Tibial artery (tissue), 4 donors: Measurements from ENCODE around the gene ANKRD55.

ENCODE experiments used
- DNase-seq, 2 donors: peaks; one replicate each; pipeline ENCODE4 v3.0.0-alpha.2; 2019
- H3K27ac ChIP-seq, 2 donors: fragments of 200-600 bp; sonication (generic) in 1 of 2; 1 replicate in 1 of 2; 2 replicates in 1 of 2; pipeline ENCODE4 v1.5.1; 2018 to 2019; ENCODE audit warnings: mild to moderate bottlenecking in 1 of 2
- H3K27me3 ChIP-seq, 2 donors: fragments of 200-600 bp; sonication (generic) in 1 of 2; one replicate each; pipeline versions ENCODE4 v1.5.1 to v1.6.0; 2016 to 2019
- H3K36me3 ChIP-seq, 3 donors: fragments of 200-600 bp; sonication (generic) in 2 of 3; one replicate each; pipeline ENCODE4 v1.5.1; 2016 to 2019; ENCODE audit warnings: mild to moderate bottlenecking in 2 of 3
- H3K4me1 ChIP-seq, 4 donors: fragments of 200-600 bp; sonication (generic) in 2 of 4; 1 replicate in 3 of 4; 2 replicates in 1 of 4; pipeline ENCODE4 v1.5.1; 2016 to 2019
- H3K4me3 ChIP-seq, 2 donors: fragments of 200-600 bp; sonication (generic) in 1 of 2; 1 replicate in 1 of 2; 2 replicates in 1 of 2; pipeline ENCODE4 v1.5.1; 2018 to 2019; ENCODE audit warnings: mild to moderate bottlenecking in 2 of 2
- H3K9me3 ChIP-seq, 3 donors: fragments of 200-600 bp; sonication (generic) in 1 of 3; one replicate each; pipeline ENCODE4 v1.5.1; 2016 to 2019
- intact Hi-C: fragments of 100-400 bp; cut with DNase I; formaldehyde crosslinking; loops from one replicate; pipeline ENCODE4 v1.15.0; 2023; ENCODE audit warnings: low total_unique reads
- TF ChIP-seq, protein P1 (sequence below), 2 experiments: fragments of 200-600 bp in 1 of 2; fragments of 450-650 bp in 1 of 2; IDR thresholded peaks; one replicate each; pipeline ENCODE4 v1.5.1; 2017 to 2019; ENCODE audit warnings: antibody characterized with exemption in 2 of 2, mild to moderate bottlenecking in 1 of 2, moderate library complexity in 1 of 2

ANKRD55 gene

DNA sequence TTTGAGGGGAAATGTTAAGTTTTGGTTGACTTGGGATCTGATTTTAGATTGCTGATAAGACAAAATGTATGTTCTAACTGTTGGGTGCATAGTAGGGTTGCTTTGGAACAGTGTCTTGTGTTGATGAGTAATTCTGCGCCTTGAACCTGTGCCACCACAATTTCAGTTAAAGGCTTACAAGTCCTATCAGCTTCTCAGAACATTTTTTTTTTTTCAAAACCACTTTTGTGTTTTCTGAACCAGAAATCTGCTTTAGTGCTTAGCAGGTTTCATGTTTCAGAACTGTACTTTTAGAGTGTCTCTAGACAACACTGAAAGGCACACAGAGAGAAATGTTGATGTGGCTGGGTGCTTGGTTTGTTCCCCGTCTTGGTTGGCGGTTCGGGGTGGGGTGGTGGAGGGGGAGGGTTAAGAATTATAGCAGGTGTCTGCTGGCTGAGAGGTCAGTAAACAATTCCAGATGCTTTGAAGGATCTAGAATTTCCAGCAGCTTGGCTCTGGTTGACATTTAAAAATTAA is 84.6 kb downstream of the ANKRD55 start:
- no peak overlapping the region for H3K27ac ChIP-seq
- no peak for DNase-seq
- intact Hi-C loops, result no loop called here
- H3K4me3 ChIP-seq, result no peak overlapping the region
- no peaks in the 10 kb centered on the region for H3K9me3 ChIP-seq
- no peaks in the 10 kb centered on the region for H3K4me1 ChIP-seq
- no peaks in the 10 kb centered on the region for H3K36me3 ChIP-seq
- TF ChIP-seq, protein P1, sequence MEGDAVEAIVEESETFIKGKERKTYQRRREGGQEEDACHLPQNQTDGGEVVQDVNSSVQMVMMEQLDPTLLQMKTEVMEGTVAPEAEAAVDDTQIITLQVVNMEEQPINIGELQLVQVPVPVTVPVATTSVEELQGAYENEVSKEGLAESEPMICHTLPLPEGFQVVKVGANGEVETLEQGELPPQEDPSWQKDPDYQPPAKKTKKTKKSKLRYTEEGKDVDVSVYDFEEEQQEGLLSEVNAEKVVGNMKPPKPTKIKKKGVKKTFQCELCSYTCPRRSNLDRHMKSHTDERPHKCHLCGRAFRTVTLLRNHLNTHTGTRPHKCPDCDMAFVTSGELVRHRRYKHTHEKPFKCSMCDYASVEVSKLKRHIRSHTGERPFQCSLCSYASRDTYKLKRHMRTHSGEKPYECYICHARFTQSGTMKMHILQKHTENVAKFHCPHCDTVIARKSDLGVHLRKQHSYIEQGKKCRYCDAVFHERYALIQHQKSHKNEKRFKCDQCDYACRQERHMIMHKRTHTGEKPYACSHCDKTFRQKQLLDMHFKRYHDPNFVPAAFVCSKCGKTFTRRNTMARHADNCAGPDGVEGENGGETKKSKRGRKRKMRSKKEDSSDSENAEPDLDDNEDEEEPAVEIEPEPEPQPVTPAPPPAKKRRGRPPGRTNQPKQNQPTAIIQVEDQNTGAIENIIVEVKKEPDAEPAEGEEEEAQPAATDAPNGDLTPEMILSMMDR (IDR thresholded peaks at IDR 0.05), result no peak
- no peaks in the 10 kb centered on the region for H3K27me3 ChIP-seq

DNA sequence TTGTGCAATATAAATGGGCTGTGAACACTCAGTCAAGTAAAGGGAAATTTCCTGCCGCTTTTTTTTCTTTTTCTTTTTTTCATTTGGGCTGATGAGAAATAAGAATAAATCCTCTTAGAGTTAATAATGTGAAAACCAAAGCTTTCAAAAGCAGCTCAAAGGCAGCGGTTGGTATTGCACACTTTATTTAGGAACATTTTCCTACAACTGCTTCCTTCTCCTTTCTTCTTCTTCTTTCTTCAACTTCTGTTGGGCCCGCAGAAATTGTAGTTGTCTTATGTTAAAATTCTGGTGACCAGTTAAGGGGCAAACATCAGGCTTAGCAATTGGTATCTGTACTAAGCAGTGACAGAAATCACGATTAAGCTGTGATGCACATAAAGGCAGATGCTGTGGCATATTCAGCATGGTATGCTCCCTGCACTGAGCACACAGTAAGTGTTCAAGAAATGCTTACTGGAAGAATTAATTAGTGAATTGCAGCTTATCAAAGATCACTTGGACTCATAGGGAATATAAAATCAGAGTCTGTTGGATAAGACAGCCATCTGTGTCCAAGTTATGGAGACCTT is 85.4 kb downstream of the ANKRD55 start:
- Histone ChIP-seq H3K27ac (no peak overlapping the region), H3K4me1 (no peaks in the 10 kb centered on the region), H3K27me3 (no peaks in the 10 kb centered on the region), H3K9me3 (no peaks in the 10 kb centered on the region), H3K36me3 (no peaks in the 10 kb centered on the region), H3K4me3 (no peak overlapping the region)
- TF ChIP-seq, protein P1 (IDR thresholded peaks at IDR 0.05), result no peak
- no peak for DNase-seq
- intact Hi-C loops, result no loop called here

DNA sequence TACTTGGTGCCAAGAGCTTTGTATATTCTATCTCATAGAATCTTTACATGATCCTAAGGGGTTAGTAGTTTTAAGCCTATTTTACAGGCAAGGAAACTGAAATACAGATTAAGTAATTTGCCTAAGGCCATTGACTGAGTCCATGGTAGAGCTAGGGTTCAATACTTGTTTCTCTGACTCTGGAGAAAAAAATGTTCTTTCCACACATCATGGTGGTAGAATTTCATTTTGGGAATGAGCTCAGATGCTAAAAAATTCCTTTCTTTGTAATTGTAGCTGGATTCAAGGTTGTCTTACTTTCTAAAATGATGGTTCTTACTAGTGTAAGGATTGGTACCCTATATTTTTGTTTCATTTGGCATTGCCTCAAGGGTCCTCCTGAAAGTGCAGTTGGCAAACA is 86.0 kb downstream of the ANKRD55 start:
- no peak overlapping the region for H3K27ac ChIP-seq
- no peak overlapping the region for H3K4me3 ChIP-seq
- intact Hi-C loops, result no loop called here
- no peaks in the 10 kb centered on the region for H3K27me3 ChIP-seq
- H3K4me1 ChIP-seq, result no peaks in the 10 kb centered on the region
- DNase-seq, result no peak
- H3K9me3 ChIP-seq, result no peaks in the 10 kb centered on the region
- H3K36me3 ChIP-seq, result no peaks in the 10 kb centered on the region
- TF ChIP-seq, protein P1 (IDR thresholded peaks at IDR 0.05), result no peak

DNA sequence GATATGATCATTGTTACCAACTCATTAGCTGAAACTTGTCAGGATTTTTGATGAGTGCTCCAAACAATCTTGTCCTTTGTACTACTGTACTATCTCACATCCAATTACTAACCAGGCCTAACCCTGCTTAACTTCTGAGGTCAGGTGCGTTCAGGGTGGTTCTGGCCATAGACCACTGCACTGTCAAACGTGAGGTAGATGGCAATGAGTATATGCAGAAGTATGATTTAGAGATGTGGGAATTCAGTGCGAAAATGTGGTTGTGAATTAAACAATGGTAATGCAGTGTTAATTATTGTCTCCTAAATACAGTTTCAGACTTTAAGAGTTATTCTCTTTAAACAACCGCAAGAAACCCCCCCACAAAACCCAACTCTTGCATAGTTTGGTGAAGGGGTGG is 86.5 kb downstream of the ANKRD55 start:
- TF ChIP-seq, protein P1 (IDR thresholded peaks at IDR 0.05), result no peak
- no peaks in the 10 kb centered on the region for H3K27me3 ChIP-seq
- intact Hi-C loops, result no loop called here
- H3K36me3 ChIP-seq, result no peaks in the 10 kb centered on the region
- no peaks in the 10 kb centered on the region for H3K4me1 ChIP-seq
- no peak overlapping the region for H3K27ac ChIP-seq
- no peaks in the 10 kb centered on the region for H3K9me3 ChIP-seq
- no peak overlapping the region for H3K4me3 ChIP-seq
- no peak for DNase-seq

DNA sequence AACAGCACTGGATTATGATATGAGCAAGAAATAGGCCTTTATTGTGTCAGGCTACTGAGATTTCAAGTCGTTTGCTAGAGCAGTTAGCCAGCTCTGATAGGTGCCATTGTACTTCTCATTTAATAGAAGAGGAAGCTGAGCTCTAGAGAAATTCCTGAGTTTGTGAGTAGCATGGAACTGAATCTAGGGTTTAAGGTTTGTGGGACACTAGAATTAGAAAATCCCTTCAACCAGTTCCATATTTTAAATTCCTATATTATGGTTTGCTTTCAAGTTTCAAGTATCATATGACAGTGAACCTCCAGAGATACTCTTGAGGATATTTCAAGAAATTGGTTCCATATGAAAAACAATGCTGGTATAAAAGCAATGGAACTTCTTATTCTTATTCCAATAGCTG is 87.6 kb downstream of the ANKRD55 start:
- intact Hi-C loops, result no loop called here
- H3K27ac ChIP-seq, result no peak overlapping the region
- TF ChIP-seq, protein P1 (IDR thresholded peaks at IDR 0.05), result no peak
- no peak for DNase-seq
- H3K4me1 ChIP-seq, result no peaks in the 10 kb centered on the region
- H3K9me3 ChIP-seq, result no peaks in the 10 kb centered on the region
- H3K4me3 ChIP-seq, result no peak overlapping the region
- H3K36me3 ChIP-seq, result no peaks in the 10 kb centered on the region
- peaks cover 0 to 2% of the 10 kb centered on the region in 2 donors for H3K27me3 ChIP-seq

DNA sequence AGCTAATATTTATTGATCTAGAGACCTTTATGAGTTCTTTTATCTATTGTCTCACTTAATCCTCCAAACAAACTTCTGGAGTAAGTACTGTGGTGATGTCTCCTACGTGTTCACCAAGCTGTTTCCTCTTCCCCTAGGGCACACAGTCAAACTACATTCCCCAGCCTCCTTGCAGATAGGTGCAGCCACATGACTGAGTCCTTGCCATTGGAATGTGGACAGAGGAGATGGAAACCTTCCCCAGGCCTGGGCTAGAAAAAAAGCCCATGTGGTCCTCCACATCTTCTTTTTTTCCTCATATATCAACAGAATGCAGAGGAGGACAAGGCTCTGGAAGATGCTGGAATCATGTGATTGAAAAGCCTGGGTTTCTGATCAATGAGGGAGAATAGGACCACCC is 88.0 kb downstream of the ANKRD55 start:
- H3K27me3 ChIP-seq, result peaks cover 0 to 2% of the 10 kb centered on the region in 2 donors
- H3K4me1 ChIP-seq, result no peaks in the 10 kb centered on the region
- no peak overlapping the region for H3K27ac ChIP-seq
- H3K36me3 ChIP-seq, result no peaks in the 10 kb centered on the region
- H3K9me3 ChIP-seq, result no peaks in the 10 kb centered on the region
- TF ChIP-seq, protein P1 (IDR thresholded peaks at IDR 0.05), result no peak
- H3K4me3 ChIP-seq, result no peak overlapping the region
- DNase-seq, result no peak
- intact Hi-C loops, result no loop called here
